NCI-H2029 treated with DMSO at 0.1 percent for 48 hours (cell line): Measurements from ENCODE around the gene THBS3.
"Not testable (repeated sequence)": the region's sequence is repeated elsewhere in the genome, so short reads cannot be mapped to it uniquely, and the experiment has no call there.

Experiments
- DNase-seq: peaks from one replicate; lab custom pipeline; 2025; lab: John Stamatoyannopoulos, UW

Gene THBS3

DNA sequence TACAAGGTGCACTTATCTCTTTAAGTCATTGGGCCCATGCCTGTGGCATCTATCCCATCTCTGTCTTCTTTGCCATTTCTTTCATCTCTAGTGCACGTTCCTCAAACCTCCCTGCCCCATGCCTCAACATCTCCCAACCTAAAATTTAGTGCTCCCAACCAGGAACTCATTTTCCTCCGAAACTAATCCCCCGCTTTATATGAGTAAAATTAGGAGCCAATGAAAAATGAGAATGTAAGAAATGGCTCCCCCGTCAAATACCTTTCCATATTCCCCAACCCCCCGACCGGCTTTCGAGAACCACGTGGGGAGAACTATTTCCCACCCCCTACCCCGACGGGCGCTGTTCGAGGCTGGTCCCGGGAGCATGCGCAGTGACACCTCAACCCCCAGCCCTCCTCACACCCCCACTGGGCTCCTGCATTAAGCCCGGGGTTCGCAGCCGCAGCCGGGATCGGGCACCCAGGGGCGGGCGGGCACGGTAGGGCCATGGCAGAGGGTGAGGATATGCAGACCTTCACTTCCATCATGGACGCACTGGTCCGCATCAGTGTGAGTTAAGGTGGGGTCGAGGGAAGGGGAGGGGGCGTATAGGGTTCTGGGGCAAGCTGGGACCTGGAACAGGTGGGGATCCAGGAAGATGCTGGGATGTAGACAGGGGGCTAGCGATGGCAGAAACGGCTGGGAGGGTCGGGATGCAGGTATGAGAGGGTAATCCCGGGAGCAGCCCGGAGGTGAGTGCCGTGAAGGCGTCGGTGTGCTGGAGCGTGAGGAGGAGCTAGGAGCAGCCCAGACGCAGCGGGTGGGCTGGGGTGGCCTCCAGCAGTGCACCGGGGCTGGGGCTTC lies 34.0 kb downstream of the THBS3 start, which contains the start of gene TRIM46:
Gene TRIM46 (plus strand): TSS at position 372 of the 846 bp plus-strand sequence. CDS start 118 bp downstream, at position 490.
- no peak for DNase-seq

DNA sequence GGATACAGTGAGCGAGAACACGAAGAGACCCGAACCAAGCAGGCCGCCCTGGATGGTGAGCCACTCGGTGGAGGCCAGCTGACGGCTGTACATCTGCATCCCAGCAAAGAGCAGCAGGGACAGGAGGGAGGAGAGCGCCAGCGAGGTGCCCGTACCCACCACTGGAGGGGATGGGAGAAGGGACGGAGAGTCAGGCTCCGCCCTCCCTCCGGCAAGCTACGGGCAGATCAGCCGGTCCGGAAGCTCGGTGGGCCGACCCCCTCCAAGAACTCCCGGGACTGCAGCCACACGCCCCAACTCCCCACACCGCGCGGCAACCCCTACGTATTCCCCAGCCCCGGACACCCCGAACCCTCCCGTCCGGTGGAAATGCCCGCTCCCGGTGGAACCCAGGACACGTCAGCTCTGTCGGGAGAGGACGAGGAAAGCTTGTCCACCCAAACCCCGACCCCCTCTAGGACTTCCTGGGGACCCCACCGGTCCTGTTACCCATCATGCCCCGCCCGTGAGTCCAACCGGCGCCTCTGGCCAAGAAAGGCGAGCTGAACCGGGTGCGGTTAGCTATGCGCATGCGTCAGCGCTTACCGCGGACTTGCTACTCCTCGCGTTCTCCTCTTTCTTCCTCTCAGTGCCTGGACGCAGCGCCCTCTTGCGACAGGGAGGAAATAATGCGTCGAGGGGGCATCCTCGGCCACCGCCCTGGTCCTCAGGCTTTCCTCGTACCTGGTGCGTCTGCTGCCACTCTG lies 34.8 kb downstream of the THBS3 start, which contains the start of gene KRTCAP2:
Gene KRTCAP2 (minus strand): TSS at position 573 of the 746 bp plus-strand sequence. CDS start 80 bp downstream, at position 493.
- DNase-seq = peak; percentile 88

DNA sequence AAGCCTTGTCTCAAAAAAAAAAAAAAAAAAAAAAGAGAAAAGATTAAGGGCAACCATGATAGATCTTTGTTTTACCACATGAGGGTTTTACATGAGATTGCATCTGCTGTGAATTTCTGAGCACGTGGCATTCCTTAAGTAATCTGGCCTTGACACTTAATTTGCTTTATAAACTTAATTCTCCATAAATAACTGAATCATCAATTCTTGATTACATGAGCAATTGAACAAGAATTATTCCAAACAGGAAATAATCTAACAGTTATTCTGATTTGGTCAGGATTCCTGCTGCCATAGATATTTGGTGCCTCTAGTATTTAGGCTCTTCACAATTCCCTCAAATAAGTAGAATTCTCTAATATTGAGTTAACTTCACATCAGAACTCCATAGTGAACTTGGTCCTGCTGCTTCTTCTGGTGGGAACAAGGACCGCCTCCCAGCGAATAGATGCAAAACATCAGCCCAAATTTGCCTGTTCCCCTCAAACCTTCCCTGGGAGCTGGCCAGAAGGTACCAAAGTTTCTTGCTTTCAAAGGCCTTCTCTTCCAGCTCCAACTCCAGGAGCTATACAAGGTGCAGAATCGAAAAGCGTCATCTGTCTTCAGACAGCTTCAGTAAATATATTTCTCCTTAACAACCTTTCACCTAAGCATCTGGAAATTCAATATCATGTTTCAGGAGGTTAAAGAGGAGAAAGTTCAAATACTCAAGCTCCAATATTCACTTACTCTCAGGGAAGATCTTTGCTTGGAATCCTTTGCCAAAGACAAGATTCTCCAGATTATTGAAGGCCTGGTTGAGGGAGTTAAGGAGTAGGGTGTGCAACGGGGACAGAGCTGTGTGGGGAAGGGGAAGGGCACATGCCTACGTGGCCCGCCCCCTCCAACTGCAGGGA lies 35.6 kb downstream of the THBS3 start:
- DNase-seq = no peak

DNA sequence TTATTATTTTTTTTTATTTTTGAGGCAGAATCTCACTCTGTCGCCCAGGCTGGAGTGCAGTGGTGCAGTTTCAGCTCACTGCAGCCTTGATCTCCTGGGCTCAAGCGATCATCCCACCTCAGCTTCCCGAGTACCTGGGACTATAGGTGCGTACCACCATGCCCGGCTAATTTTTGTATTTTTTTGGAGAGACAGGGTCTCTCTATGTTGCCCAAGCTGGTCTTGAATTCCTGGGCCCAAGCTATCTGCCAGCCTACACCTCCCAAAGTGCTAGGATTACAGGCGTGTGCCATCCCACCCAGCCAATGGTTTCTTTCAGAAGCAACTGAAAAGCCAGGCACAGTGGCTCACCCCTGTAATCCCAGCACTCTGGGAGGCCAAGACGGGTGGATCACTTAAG lies 36.9 kb downstream of the THBS3 start:
- no peak for DNase-seq

DNA sequence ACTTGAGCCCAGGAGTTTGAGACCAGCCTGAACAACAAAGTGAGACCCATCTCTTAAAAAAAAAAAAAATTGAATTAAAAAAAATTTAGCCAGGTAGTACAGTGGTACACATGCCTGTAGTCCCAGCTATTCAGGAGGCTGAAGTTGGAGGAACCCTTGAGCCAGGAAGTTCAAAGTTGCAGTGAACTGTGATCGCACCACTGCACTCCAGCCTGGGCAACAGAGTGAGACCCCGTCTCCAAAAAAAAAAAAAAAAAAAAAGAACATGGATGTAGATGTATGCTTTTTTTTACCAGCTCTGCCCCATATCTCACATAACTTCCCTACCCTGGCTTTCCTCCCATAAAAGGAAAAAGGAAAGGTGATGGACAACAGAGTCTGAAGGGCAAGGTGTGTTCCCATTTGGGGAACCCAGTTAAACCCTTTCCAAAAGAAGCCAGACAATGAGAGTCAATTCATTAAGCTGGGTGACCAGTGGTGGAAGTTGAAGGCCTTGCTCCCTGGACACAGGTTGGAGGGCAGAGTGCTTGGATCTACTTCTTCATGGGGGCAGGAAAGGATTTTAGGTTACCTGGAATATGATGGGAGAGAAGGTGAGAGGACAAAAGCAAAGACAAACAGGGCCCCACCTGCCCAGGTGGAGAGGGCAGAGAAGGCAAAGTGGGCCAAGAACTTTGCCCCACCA lies 37.5 kb downstream of the THBS3 start:
- no peak for DNase-seq

DNA sequence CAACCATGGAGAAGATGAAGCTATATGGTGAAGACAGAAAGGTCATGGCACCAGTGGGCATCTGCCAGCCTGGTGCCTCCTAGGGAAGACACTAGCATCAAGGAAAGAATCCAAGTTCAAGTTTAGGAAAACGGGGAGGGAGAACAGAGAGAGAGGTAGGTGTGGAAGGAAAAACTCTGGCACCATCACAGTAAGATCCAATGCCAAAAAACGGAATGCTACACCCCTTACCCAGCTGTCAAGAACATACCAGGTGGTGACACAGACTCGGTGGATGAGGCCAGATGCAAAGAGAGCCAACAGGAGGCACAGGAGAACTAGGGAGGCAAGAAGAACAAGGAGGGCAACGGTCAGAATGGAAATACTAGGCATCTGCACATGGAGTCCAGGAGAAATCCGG lies 38.2 kb downstream of the THBS3 start:
- no peak for DNase-seq

DNA sequence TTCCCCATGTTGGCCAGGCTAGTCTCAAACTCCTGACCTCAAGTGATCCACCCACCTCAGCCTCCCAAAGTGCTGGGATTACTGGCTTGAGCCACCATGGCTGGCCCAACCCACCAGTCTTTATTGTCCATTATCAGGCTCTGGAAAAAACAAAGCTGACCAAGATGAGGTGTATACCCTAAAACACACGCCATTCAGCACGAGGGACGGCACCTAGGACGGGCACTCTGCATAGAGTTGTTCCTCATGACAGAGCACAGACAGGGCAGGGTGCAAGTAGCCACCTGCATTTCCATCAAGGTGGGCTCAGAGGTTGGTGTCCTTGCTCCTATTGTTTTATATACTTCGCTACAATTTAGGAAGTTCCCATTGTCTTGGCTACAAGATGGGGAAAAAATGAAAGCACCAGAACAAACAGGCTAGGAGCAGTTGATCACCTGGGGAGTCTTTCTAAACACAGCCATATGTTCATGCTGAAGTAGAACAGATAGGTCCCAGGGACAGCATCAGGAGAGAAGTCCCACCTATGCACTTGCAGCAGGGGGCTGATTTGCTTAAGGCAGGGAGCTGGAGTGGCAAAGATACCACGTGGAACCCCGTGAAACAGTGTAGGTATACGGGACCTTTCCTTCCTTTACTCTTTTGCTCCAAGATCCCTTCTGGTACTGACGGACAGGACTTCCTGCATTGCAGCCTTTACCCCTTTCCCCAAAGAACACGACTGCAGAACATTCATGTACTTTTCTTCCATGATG lies 39.1 kb downstream of the THBS3 start:
- no peak for DNase-seq

DNA sequence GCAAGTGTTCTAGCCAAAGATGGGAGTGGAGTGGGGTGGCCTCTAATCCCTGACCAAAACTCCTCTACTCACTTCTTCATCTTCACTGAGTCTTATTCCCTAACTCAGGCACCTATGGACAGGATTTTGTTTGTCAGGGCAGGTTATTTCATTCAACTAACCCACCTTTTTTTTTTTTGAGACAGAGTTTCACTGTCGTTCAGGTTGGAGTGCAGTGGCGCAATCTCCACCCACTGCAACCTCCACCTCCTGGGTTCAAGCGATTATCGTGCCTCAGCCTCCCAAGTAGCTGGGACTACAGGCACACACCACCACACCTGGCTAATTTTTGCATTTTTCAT lies 39.6 kb downstream of the THBS3 start:
- DNase-seq = not testable (repeated sequence)

DNA sequence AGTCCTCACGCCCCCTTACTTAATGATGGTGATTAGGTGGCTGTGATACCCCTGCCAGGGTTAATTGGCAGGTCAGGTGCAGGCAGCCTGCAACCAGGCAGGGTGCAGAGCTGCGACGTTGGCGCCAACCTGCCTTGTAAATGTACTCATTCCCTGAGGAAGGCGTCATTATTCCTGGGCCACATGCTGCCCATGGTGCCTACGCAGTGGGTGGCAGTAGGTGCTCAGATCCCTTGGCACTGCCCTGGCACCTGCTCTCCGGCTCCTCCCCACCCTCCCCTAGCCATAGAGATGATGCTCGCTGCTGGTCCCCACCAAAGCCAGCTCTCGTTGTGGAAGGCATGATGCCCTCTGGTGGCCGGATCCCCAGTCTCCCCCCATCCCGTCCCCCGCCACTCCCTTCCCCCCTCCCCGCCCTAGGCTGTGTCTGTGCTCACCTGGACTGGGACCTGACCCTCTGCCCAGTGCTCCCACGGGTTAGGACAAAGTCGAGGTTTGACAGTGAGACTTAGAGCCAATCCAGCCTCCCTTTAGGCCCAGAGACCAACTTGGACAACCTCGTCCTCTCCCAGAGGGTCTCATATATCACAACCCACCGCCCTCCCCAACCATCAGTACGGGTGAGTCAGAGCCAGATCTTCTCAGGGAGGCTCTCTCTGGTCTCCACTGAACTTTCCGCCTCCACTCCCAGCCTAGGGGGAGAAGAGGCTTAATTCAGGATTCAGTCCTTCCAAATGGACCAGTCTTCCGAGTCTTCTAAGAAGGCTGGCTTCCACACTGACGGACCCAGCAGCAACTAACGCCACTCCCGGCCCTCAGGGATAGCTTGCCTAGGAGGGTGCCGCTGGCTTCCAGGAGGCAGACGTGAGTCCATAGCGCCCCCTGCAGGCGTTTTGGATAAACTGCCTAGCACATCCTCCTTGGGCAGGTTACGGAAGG lies 40.3 kb downstream of the THBS3 start:
- DNase-seq = peak; percentile 57

DNA sequence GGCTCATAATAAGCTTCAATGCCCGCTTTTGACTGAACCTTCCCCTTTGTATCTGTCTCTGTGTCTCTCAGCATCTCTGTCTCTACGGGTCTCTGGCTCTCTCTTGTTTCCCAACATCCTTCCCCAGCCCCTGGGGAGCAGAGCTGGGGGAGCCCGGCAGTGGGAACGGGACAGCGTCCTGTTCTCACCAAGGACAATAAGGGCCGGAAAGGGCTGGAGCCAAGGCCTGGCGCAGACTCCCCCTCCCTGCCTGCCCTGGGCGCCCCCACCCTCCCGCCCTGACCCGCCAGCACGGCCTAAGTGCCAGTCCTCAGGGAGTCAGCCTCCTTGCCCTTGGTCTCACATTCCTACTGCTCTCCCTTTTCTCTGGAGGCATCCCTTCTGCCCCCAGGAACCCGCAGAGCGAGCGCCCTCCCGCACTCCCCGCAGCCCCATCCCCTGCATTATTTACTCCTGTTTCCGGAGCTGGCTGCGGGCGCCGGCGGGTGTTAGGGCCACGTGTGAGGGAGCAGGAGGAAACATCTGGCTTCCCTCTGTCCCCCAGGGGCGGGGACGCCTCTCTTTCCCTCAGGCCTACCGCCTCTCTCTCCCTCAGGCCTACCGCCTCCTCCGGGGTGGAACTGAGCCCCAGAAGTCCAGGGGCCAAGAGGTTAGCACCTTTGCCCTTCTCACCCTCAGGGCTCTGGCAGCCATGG lies 41.1 kb downstream of the THBS3 start:
- DNase-seq = no peak

DNA sequence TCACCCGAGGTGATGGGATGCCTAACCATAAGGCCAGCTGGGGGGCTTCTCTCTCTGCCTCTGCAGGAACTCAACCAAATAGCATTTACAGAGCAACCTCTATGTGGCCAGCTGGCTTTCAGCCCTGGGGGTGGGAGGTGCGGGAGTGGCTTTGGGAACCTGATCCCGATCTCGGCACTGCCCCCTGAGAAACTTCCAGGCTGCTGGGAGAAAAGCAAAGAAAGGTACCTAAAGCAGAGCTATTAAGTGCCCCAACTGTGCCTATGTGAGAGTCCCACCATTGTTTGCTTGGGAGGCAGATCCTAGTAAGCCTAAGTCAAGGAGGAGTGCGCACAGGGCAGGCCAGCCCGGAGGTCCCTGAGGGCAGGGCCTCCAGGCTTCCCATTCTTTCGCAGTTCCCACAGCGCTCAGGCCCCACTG lies 41.6 kb downstream of the THBS3 start:
- no peak for DNase-seq

DNA sequence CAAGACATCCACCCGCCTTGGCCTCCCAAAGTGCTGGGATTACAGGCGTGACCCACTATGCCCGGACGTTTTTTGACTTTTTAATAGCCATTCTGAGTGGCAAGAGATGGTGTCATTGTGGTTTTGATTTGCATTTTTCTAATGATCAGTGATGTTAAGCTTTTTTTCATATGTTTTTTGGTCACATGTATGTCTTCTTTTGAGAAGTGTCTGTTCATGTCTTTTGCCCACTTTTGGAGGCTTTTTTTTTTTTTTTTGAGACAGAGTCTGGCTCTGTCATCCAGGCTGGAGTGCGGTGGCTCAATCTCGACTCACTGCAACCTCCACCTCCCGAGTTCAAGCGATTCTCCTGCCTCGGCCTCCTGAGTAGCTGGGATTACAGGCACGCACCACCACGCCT lies 43.1 kb downstream of the THBS3 start:
- not testable (repeated sequence) for DNase-seq

DNA sequence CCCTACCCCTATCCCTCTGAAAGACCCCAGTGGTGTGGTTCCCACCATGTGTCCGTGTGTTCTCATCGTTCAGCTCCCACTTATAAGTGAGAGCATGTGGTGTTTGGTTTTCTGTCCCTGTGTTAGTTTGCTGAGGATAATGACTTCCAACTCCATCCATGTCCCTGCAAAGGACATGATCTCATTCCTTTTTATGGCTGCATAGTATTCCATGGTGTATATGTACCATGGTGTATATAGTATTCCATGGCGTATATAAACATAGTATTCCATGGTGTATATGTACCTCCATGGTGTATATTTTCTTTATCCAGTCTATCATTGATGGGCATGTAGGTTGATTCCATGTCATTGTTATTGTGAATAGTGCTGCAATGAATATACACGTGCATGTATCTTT lies 43.9 kb downstream of the THBS3 start:
- not testable (repeated sequence) for DNase-seq

DNA sequence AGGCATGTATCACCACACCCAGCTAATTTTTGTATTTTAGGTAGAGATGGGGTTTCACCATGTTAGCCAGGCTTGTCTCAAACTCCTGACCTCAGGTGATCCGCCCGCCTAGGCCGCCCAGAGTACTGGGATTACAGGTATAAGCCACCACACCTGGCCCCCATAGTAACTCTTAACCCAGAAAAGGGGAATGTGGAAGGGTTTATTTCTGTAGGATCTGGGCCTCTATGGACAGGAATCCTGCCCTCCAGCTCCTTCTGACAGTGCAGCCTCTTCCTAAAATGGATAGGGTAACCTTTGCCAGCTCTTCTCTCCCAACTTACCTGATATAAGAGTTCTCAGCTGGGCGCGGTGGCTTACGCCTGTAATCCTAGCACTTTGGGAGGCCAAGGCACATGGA lies 45.1 kb downstream of the THBS3 start:
- not testable (repeated sequence) for DNase-seq

DNA sequence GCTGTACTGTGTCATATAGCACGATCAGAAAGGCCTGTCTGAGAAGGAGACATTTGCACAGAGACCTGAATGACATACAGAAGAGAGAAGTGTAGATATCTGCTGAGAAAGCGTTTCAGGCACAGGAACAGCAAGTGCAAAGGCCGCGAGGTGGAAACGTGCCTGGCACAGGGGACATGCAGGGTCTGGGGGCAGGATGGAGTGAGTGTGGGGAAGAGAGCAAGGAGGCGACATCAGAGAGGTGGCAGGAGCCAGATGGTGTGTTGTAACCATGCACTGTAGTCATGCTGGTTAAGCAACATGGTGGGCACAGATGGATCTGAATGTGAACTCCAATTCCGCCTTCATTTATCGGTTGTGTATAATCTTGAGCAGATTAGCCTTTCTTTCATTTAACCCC lies 47.6 kb downstream of the THBS3 start:
- no peak for DNase-seq

DNA sequence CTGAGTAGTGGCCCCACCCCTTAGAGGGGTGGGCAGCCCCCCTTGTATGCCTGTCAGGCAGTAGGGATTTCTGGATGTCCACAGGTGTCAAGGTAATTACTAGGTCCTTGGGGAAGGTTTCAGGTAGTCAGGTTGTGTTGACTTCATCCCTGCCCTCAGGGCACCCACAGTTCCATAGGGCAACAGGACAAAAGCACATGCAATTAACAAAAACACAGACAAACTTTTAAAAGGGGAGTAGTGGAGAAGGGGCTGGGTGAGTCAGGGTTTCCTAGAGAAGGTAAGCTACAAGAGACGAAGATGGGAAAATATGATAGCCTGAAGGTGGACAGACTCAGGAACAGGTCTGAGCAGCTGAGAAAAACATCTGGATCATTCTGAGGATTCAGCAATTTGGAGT lies 48.7 kb downstream of the THBS3 start:
- no peak for DNase-seq

DNA sequence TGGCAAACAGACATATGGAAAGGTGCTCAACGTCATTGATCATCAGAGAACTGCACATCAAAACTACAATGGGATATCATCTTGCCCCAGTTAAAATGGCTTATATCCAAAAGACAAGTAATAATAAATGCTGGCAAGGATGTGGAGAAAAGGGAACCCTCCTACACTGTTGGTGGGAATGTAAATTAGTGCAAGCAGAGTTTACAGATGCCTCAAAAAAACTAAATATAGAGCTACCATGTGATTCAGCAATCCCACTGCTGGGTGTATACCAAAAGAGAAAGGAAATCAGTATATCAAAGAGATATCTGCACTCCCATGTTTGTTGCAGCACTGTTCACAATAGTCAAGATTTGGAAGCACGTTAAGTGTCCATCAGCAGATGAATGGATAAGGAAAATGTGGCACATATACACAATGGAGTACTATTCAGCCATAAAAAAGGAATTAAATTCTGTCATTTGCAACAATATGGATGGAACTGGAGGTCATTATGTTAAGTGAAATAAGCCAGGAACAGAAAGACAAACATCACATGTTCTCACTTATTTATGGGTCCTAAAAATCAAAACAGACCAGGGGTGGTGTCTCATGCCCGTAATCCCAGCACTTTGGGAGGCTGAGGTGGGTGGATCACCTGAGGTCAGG lies 51.6 kb downstream of the THBS3 start:
- not testable (repeated sequence) for DNase-seq
